Measurements from ENCODE around the gene LIFR.

- TF ChIP-seq CTCF (IDR thresholded peaks at IDR 0.05) (no peak), POLR2AphosphoS5 (IDR thresholded peaks at IDR 0.05) (no peak), POLR2A (IDR thresholded peaks at IDR 0.05) (no peak)
Observed at GRCh38 chr5:38574009-38574408, 17.6 kb upstream of the LIFR start.
